OCI-LY7 (cell line): Measurements from ENCODE around the gene CHSY3. TPM values are rescaled to one million over a fixed set of nuclear protein-coding genes. Genes with fewer than 3 reads are reported as not detected.

Experiments used
- BruUV-seq: library from RNA; stranded (reverse); fragments of 400-500 nt; replicated peaks from 2 replicates; lab custom pipeline; 2021; lab: Mats Ljungman, UMichigan
- CTCF ChIA-PET: fragments of 300-600 bp; sonication (Branson Sonifier 250); formaldehyde crosslinking; loops from one replicate; lab custom pipeline; 2022; ENCODE audit warnings: antibody characterized with exemption; ENCODE audit not compliant: unreplicated experiment; lab: Charles Lee
- POLR2A ChIA-PET: fragments of 300-600 bp; sonication (Branson Sonifier 250); formaldehyde crosslinking; loops from one replicate; lab custom pipeline; 2022; ENCODE audit warnings: antibody characterized with exemption; lab: Charles Lee
- DNase-seq: peaks from one replicate; pipeline ENCODE4 v3.0.0-alpha.2; 2015; ENCODE audit warnings: low spot score
- H2AFZ ChIP-seq: fragments of 200-600 bp; sonication (generic), shearing (Covaris generic); 2 replicates; pipeline ENCODE4 v1.6.1; 2014; ENCODE audit warnings: mild to moderate bottlenecking, antibody characterized with exemption, low read length, moderate library complexity
- H3K27ac ChIP-seq: fragments of 200-600 bp; sonication (generic); 2 replicates; pipeline ENCODE4 v1.5.1; 2014; ENCODE audit warnings: mixed run types, low read depth, mild to moderate bottlenecking, moderate library complexity, low read length, inconsistent platforms; ENCODE audit not compliant: poor library complexity, severe bottlenecking
- H3K36me3 ChIP-seq: fragments of 200-600 bp; sonication (generic); 2 replicates; pipeline ENCODE4 v1.6.1; 2014; ENCODE audit warnings: mild to moderate bottlenecking, antibody characterized with exemption, low read length, moderate library complexity, mixed read lengths; ENCODE audit not compliant: insufficient read depth
- H3K4me1 ChIP-seq: fragments of 200-600 bp; sonication (generic); 2 replicates; pipeline ENCODE4 v1.5.1; 2014; ENCODE audit warnings: mild to moderate bottlenecking, low read length; ENCODE audit not compliant: insufficient read depth, poor library complexity, severe bottlenecking
- H3K4me2 ChIP-seq: fragments of 200-600 bp; sonication (generic); 2 replicates; pipeline ENCODE4 v1.6.1; 2014; ENCODE audit warnings: mild to moderate bottlenecking, low read length
- H3K4me3 ChIP-seq: fragments of 200-600 bp; sonication (generic); 2 replicates; pipeline ENCODE4 v1.5.1; 2014; ENCODE audit warnings: mild to moderate bottlenecking, low read depth, low read length; ENCODE audit not compliant: poor library complexity, severe bottlenecking
- H3K79me2 ChIP-seq: fragments of 200-600 bp; sonication (generic); 2 replicates; pipeline ENCODE4 v1.6.1; 2016; ENCODE audit warnings: low read depth, mild to moderate bottlenecking, low read length, moderate library complexity, mixed read lengths; ENCODE audit not compliant: insufficient read depth
- H3K9me2 ChIP-seq: fragments of 200-600 bp; sonication (generic); 2 replicates; pipeline ENCODE4 v1.6.1; 2016; ENCODE audit warnings: mild to moderate bottlenecking, low read length, mixed read lengths; ENCODE audit not compliant: insufficient read depth
- H3K9me3 ChIP-seq: fragments of 200-600 bp; sonication (generic); 2 replicates; pipeline ENCODE4 v1.6.1; 2014; ENCODE audit warnings: mild to moderate bottlenecking, mixed run types, low read length, mixed read lengths
- H4K20me1 ChIP-seq: fragments of 200-600 bp; sonication (generic); 2 replicates; pipeline ENCODE4 v1.6.1; 2014; ENCODE audit warnings: mild to moderate bottlenecking, antibody characterized with exemption, low read length, moderate library complexity, mixed read lengths; ENCODE audit not compliant: insufficient read depth
- CTCF ChIP-seq: fragments of 200-600 bp; sonication (generic); conservative IDR thresholded peaks from 2 replicates; pipeline ENCODE4 v1.5.1; 2014; ENCODE audit warnings: mild to moderate bottlenecking, antibody characterized with exemption, low read length, moderate library complexity, mixed read lengths
- EZH2phosphoT487 ChIP-seq: fragments of 200-600 bp; sonication (generic); IDR thresholded peaks from 2 replicates; pipeline ENCODE4 v1.6.1; 2018; ENCODE audit warnings: low read depth, borderline replicate concordance, mild to moderate bottlenecking, mixed run types, antibody characterized with exemption, low read length, moderate library complexity, mixed read lengths
- intact Hi-C: fragments of 100-400 bp; cut with micrococcal nuclease; formaldehyde crosslinking; loops from one replicate; pipeline ENCODE4 v1.10.0; 2022; ENCODE audit not compliant: unreplicated experiment
- total RNA-seq, 2 experiments: library from RNA; depleted of rRNA in 1 of 2; stranded (reverse); fragments of >200 nt in 1 of 2; shearing (Covaris generic) in 1 of 2; gene quantifications; 2 replicates each; pipeline ENCODE4 v1.2.3, GENCODE V29; 2014 to 2022

The CHSY3 gene
- total RNA-seq, 2 experiments from 2014 or later: not detected

- POLR2A ChIA-PET: no interaction called here
These were observed 114.4 kb downstream of the CHSY3 start for GRCh38 chr5:130018641-130019040.

GRCh38 chr5:130021000-130021399 is 116.7 kb downstream of the CHSY3 start:
- no TSS peak for BruUV-seq
- H3K4me2 ChIP-seq: no peak overlapping the region
- no peak overlapping the region for H2AFZ ChIP-seq
- no peak for TF ChIP-seq CTCF
- TF ChIP-seq EZH2phosphoT487: no peak
- intact Hi-C loops: no loop called here
- no peaks in the 10 kb centered on the region for H4K20me1 ChIP-seq
- H3K9me3 ChIP-seq: no peaks in the 10 kb centered on the region
- no peak overlapping the region for H3K27ac ChIP-seq
- CTCF ChIA-PET: no interaction called here
- H3K9me2 ChIP-seq: no peaks in the 10 kb centered on the region
- POLR2A ChIA-PET: no interaction called here
- no peaks in the 10 kb centered on the region for H3K36me3 ChIP-seq
- no peaks in the 10 kb centered on the region for H3K79me2 ChIP-seq
- DNase-seq: no peak
- H3K4me3 ChIP-seq: no peak overlapping the region
- H3K4me1 ChIP-seq: no peaks in the 10 kb centered on the region

More at GRCh38 chr5:130018641-130019040, 114.4 kb downstream of the CHSY3 start:
- H3K9me2 ChIP-seq: no peaks in the 10 kb centered on the region
- H2AFZ ChIP-seq: no peak overlapping the region
- BruUV-seq: no TSS peak
- no peak for TF ChIP-seq EZH2phosphoT487
- TF ChIP-seq CTCF: no peak
- no peaks in the 10 kb centered on the region for H3K4me1 ChIP-seq
- no peak overlapping the region for H3K4me3 ChIP-seq
- no peak for DNase-seq
- H3K79me2 ChIP-seq: no peaks in the 10 kb centered on the region
- H3K36me3 ChIP-seq: no peaks in the 10 kb centered on the region
- H4K20me1 ChIP-seq: no peaks in the 10 kb centered on the region
- CTCF ChIA-PET: no interaction called here
- no peaks in the 10 kb centered on the region for H3K9me3 ChIP-seq
- no peak overlapping the region for H3K27ac ChIP-seq
- no peak overlapping the region for H3K4me2 ChIP-seq
- intact Hi-C loops: no loop called here

GRCh38 chr5:130021876-130022275 is 117.6 kb downstream of the CHSY3 start:
- BruUV-seq: no TSS peak
- ChIA-PET POLR2A (interaction anchor here (0.6 kb wide), 1 partner anchor 14 kb away, joined by 3 read pairs; no protein-coding TSS in a partner anchor), CTCF (no interaction called here)
- Histone ChIP-seq H3K4me3 (no peak overlapping the region), H3K27ac (no peak overlapping the region), H3K36me3 (no peaks in the 10 kb centered on the region), H3K4me1 (no peaks in the 10 kb centered on the region), H2AFZ (no peak overlapping the region), H3K79me2 (no peaks in the 10 kb centered on the region), H3K9me3 (no peaks in the 10 kb centered on the region), H4K20me1 (no peaks in the 10 kb centered on the region), H3K4me2 (no peak overlapping the region), H3K9me2 (no peaks in the 10 kb centered on the region)
- intact Hi-C loops: no loop called here
- no peak for TF ChIP-seq CTCF
- no peak for TF ChIP-seq EZH2phosphoT487
- no peak for DNase-seq
